GM19463 (cell line): ENCODE results near the gene RYR2.

ENCODE experiments used
- ATAC-seq: cut with Tn5 transposase; IDR thresholded peaks from one replicate; pipeline ENCODE4 v1.9.1; 2021; ENCODE audit warnings: mild to moderate bottlenecking, moderate library complexity; ENCODE audit not compliant: unreplicated experiment

The RYR2 gene

GRCh38 chr1:237031480-237031879, 10.5 kb upstream of the RYR2 start:
- no peak for ATAC-seq

DNA sequence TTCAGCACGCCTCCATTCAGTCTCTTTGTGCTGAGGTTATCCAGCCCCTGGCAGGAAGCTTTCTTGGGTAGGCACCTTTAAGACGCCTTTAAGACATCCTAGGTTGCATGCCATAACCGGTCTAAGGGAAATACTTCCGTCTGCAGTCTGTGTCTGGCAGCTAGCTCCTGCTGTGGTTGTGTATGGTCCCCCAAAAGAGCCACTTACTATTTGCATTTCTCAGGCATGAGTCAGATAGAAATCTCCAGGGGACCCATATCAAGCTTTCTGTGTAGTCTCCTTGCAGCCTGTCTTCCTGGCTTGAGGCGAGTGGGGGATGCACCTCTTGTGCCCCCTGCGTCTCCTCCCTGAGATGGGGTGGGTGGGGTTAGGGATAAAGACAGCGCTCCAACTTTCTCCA, 10.0 kb upstream of the RYR2 start:
- peak; percentile 84 for ATAC-seq

DNA sequence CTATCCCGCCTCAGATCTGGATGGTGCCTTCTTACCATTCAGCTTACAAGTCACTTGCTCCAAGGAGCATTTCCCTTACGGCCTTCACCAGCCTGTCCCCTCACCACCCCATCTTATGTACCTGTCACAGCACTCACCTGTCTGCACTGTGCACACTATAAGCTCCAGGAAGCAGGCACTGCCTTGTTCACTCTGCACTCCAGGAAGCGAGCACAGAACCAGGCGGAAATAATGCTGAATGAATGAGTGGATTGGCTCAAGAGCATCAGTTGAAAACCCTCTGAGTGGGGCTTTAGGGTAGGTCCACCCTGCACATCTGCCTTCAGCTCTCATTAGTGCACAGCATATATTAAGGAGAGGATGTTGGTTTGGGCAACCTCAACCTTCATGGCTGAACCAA, 8.9 kb upstream of the RYR2 start:
- ATAC-seq: no peak

GRCh38 chr1:237033804-237034203, 8.2 kb upstream of the RYR2 start:
- ATAC-seq: no peak

DNA sequence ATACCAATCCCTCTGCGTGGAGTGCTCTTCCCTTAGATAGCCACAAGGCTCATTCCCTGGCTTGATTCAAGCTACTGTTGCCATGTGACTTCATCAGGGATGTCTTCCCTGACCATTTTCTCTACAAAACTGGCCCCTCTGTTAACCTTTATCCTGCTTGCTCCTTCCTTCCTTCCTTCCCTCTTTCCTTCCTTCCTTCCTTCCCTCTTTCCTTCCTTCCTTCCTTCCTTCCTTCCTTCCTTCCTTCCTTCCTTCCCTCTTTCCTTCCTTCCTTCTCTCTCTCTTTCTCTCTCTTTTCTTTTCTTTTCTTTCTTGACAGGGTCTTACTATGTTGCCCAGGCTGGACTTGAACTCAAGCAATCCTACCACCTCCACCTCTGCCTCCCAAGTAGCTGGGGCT, 6.2 kb upstream of the RYR2 start:
- no peak for ATAC-seq

GRCh38 chr1:237038211-237038610, 3.8 kb upstream of the RYR2 start:
- no peak for ATAC-seq

DNA sequence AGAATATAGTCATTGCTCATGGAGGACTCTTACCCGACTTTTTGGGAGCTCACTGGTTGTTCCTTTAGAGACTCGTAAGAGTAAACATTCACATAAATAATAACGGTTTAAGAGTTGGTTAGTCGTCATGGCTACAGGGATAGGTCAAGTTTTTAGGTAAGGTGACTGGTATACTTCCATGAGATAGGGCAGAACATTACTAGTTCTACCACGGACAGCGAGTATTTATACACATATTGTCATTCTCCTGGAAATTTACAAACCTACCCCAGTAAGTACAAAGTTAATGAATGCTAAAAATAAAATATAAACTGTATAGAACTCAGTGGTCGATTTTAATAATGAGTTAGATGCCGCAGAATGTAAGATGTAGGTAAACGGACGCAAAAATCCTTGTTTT, 1.2 kb upstream of the RYR2 start:
- ATAC-seq: no peak

DNA sequence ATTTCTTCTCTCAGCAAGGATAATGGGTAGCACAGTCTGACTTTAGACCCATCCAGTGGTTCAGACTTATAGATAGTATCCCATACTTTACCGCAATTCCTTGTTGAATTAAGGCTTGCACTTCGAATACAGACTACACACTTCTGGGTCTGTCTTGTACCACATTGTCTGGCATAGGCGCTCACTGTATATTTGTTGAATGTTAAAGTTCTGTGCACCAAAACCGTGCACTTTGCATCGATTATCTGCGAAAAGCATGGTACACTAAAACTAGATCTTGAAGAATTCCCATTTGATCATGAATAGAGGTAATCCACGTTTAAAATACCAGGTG, 556 bp upstream of the RYR2 start:
- no peak for ATAC-seq

DNA sequence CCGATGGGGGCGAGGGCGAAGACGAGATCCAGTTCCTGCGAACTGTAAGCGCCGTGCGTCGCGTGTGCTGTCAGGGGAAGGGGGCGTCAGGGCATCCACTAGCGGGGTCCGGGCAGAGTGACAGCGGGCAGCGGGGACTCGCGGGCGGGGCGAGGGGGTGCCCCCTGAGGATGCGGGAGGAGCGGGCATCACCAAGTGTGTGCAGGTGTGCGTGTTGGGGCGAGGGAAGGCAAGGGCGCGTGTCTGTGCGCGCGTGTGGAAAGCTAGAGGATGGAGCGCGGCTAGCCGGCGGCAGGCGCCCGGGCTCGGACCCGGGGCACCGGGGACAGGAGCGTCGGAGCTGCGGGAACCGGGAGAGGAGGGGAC, 525 bp downstream of the RYR2 start:
- ATAC-seq: no peak

GRCh38 chr1:237042892-237043576, 1.1 kb downstream of the RYR2 start:
- ATAC-seq: no peak

- no peak for ATAC-seq
These were observed 2.1 kb downstream of the RYR2 start for GRCh38 chr1:237043846-237044636.

DNA sequence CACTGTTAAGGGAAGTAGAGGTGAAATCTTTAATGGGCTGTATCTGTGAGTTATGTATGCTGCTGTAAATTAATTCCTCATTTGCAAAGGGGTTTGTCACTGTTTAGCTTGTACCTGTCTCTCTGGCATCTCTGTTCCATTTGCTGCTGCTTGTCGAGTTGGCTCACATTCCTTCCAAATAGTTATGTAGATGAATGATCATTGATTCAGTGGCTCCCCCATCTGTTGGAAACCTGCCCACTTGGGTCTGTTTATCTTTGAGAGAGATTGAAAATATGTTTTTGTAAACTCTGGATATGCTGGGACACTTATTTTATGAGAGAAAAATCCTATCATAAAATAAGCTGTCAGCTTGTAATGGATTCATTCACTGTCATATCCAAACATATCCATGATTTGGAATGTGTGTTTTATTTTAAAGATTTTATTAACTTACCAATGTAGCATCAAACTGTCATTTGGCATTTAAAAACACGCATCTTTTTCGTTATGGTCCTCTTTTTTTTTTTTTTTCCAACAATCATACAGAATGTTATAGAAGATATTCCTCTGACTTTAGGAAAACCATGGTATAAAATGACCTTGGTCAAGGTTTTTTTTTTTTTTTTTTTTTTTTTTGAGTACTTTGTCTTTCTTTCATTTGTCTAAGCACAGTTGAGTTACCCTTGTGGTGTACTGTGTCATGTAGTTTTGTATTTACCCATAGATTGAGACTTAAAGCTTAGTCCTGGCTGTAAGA, 3.5 kb downstream of the RYR2 start:
- ATAC-seq: no peak

DNA sequence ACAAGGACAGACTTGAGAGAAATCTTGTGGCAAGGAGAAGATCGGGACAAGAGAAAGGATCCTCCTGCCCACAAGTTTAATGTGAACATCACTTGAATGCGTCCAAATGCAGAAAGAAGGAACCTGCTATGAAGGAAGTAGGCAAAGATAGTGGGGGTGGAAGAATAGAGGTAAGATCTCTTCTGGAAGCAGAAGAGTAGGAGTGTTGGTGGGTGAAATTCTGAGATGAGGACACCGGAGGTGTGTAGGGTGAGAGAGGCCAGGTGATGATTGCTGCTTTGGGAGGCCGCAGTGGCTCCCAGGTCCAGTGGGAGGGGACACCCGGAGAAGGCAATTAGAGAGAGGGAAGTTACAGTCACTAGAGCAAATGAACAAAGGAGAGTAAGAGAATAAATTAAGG, 6.8 kb downstream of the RYR2 start:
- no peak for ATAC-seq

GRCh38 chr1:237050185-237050584, 8.2 kb downstream of the RYR2 start:
- no peak for ATAC-seq

- no peak for ATAC-seq
These were observed 8.9 kb downstream of the RYR2 start for GRCh38 chr1:237050915-237051314.

- no peak for ATAC-seq
These were observed 12.3 kb downstream of the RYR2 start for GRCh38 chr1:237054313-237054712.

- no peak for ATAC-seq
These were observed 16.5 kb downstream of the RYR2 start for GRCh38 chr1:237058470-237058869.

DNA sequence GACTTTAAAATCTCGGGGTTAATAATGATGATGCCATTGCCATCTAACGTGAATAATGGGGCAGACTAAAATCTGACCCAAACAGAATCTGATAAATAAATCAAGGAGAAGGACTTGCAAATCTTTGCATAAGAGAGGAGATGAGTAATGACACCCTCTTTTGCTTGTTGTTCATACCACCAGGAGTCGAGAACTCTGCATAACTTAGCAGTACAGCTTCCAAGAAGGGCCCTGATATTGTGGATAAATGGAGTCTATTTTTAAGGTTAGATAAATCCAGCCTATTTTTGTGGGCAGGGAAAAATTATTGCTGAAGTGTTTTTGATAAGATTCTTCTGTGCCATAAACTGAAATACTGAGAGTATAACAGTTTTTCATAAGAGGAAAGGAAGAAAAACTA, 17.3 kb downstream of the RYR2 start:
- ATAC-seq: no peak

DNA sequence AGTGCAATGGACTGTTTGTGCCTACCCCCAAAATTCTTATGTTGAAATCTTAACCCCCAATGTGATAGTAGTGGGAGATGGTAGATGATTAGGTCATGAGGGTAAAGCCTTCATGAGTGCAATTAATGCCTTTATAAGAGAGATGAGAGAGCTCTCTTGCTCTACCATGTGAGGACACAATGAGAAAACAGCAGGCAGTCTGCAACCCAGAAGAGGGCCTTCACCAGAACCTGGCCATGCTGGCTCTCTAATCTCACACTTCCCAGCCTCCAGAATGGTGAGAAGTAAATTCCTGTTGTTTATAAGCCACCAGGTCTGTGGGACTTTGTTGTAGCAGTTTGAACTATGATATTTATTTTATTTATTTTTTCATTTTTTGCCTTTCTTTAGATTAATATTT, 21.0 kb downstream of the RYR2 start:
- no peak for ATAC-seq

- ATAC-seq: no peak
These were observed 23.9 kb downstream of the RYR2 start for GRCh38 chr1:237065903-237066302.

GRCh38 chr1:237070519-237070918, 28.5 kb downstream of the RYR2 start:
- no peak for ATAC-seq
